H1 (cell line): ENCODE data around the gene CELF1. TPM values are rescaled to one million over a fixed set of nuclear protein-coding genes. Genes with fewer than 3 reads are reported as not detected.

Experiments
- CTCF ChIA-PET: fragments of 300-600 bp; sonication (Branson Sonifier 250); formaldehyde crosslinking; loops from one replicate; lab custom pipeline; 2021; ENCODE audit not compliant: partially characterized antibody; lab: Charles Lee
- POLR2A ChIA-PET: fragments of 300-600 bp; sonication (Branson Sonifier 250); formaldehyde crosslinking; loops from one replicate; lab custom pipeline; 2021; ENCODE audit warnings: inconsistent platforms; ENCODE audit not compliant: partially characterized antibody; lab: Charles Lee
- DNase-seq, 2 experiments: peaks; one replicate each; pipeline versions ENCODE4 v3.0.0 to v3.0.0-alpha.2; 2010 to 2022; ENCODE audit warnings: low spot score in 2 of 2, low read depth in 1 of 2, mixed read lengths in 1 of 2
- FAIRE-seq: peaks from 2 replicates; lab custom pipeline; 2011; peaks lifted over from hg19 to GRCh38; lab: Jason Lieb, UNC
- H2AFZ ChIP-seq: 2 replicates; pipeline ENCODE4 v1.8.1; 2012; ENCODE audit warnings: low read length, inconsistent platforms
- H2AK5ac ChIP-seq: 2 replicates; pipeline ENCODE4 v1.6.1; 2013; ENCODE audit warnings: low read depth, low read length
- H2BK120ac ChIP-seq: replicated peaks from 2 replicates; pipeline ENCODE3; 2013; ENCODE audit warnings: low read depth, low read length, inconsistent platforms
- H2BK12ac ChIP-seq: 2 replicates; pipeline ENCODE4 v1.6.1; 2013; ENCODE audit warnings: low read depth, low read length
- H2BK15ac ChIP-seq: 2 replicates; pipeline ENCODE4 v1.6.1; 2013; ENCODE audit warnings: low read length
- H2BK20ac ChIP-seq: 2 replicates; pipeline ENCODE4 v1.6.1; 2013; ENCODE audit warnings: low read length
- H2BK5ac ChIP-seq: 2 replicates; pipeline ENCODE4 v1.6.1; 2013; ENCODE audit warnings: low read depth, low read length
- H3K14ac ChIP-seq: 2 replicates; pipeline ENCODE4 v1.6.1; 2013; ENCODE audit warnings: inconsistent platforms; ENCODE audit not compliant: insufficient read length
- H3K18ac ChIP-seq: 2 replicates; pipeline ENCODE4 v1.6.1; 2013; ENCODE audit warnings: low read length; ENCODE audit errors: extremely low read depth
- H3K23ac ChIP-seq: 2 replicates; pipeline ENCODE4 v1.6.1; 2013; ENCODE audit warnings: inconsistent platforms; ENCODE audit not compliant: insufficient read length
- H3K23me2 ChIP-seq: 2 replicates; pipeline ENCODE4 v1.6.1; 2013; ENCODE audit warnings: low read depth, low read length
- H3K27ac ChIP-seq: 2 replicates; pipeline ENCODE4 v1.6.1; 2011; ENCODE audit warnings: low read depth, low read length, inconsistent platforms
- H3K27me3 ChIP-seq, 4 experiments: replicated peaks in 1 of 4; 1 replicate in 1 of 4; 2 replicates in 3 of 4; pipeline versions ENCODE4 v1.6.1 to v1.8.1; 2011 to 2013; ENCODE audit warnings: low read length in 3 of 4, mild to moderate bottlenecking in 3 of 4, inconsistent platforms in 2 of 4, mixed read lengths in 2 of 4, moderate library complexity in 1 of 4; ENCODE audit not compliant: control insufficient read depth in 3 of 4, insufficient read depth in 3 of 4; ENCODE audit errors: extremely low read depth in 1 of 4
- H3K36me3 ChIP-seq, 4 experiments: 2 replicates each; pipeline versions ENCODE4 v1.6.1 to v1.8.1; 2011 to 2013; ENCODE audit warnings: mild to moderate bottlenecking in 4 of 4, low read length in 3 of 4, moderate library complexity in 2 of 4, control low read depth in 1 of 4, inconsistent platforms in 1 of 4; ENCODE audit not compliant: insufficient read depth in 4 of 4, control insufficient read depth in 2 of 4
- H3K4ac ChIP-seq: replicated peaks from 2 replicates; pipeline ENCODE3; 2013; ENCODE audit warnings: low read length, low read depth, mixed read lengths, inconsistent platforms; ENCODE audit not compliant: insufficient read length
- H3K4me1 ChIP-seq, 4 experiments: replicated peaks in 1 of 4; 1 replicate in 1 of 4; 2 replicates in 3 of 4; pipeline versions ENCODE4 v1.6.1 to v1.8.1; 2011 to 2013; ENCODE audit warnings: low read length in 3 of 4, inconsistent platforms in 2 of 4, mixed read lengths in 1 of 4; ENCODE audit not compliant: insufficient read depth in 4 of 4, control insufficient read depth in 3 of 4
- H3K4me2 ChIP-seq, 2 experiments: 2 replicates each; pipeline versions ENCODE4 v1.6.1 to v1.8.1; 2011 to 2013; ENCODE audit warnings: low read depth in 2 of 2, low read length in 2 of 2, control low read depth in 1 of 2, inconsistent platforms in 1 of 2, mild to moderate bottlenecking in 1 of 2; ENCODE audit not compliant: insufficient read depth in 1 of 2
- H3K4me3 ChIP-seq, 4 experiments: fragments of 200-600, 300-600 bp in 1 of 4; sonication (generic), shearing (Covaris generic), sonication (Bioruptor Twin) in 1 of 4; 2 replicates each; pipeline versions ENCODE4 v1.5.1 to v1.8.1; 2011 to 2016; ENCODE audit warnings: low read length in 4 of 4, low read depth in 3 of 4, control low read depth in 2 of 4, inconsistent platforms in 2 of 4, mild to moderate bottlenecking in 2 of 4, mixed read lengths in 1 of 4, moderate library complexity in 1 of 4; ENCODE audit not compliant: insufficient read depth in 2 of 4; ENCODE audit errors: extremely low read depth in 1 of 4
- H3K56ac ChIP-seq: replicated peaks from 2 replicates; pipeline ENCODE3; 2013; ENCODE audit warnings: low read depth, mild to moderate bottlenecking, mixed read lengths, low read length, inconsistent platforms; ENCODE audit not compliant: insufficient read length
- H3K79me1 ChIP-seq: 2 replicates; pipeline ENCODE4 v1.6.1; 2013; ENCODE audit warnings: low read depth, low read length, control low read depth
- H3K79me2 ChIP-seq, 2 experiments: 2 replicates each; pipeline versions ENCODE4 v1.6.1 to v1.8.1; 2012 to 2013; ENCODE audit warnings: low read length in 2 of 2, mild to moderate bottlenecking in 2 of 2, inconsistent platforms in 1 of 2; ENCODE audit not compliant: insufficient read depth in 2 of 2, control insufficient read depth in 1 of 2
- H3K9ac ChIP-seq, 4 experiments: replicated peaks in 1 of 4; 1 replicate in 1 of 4; 2 replicates in 3 of 4; pipeline versions ENCODE4 v1.6.1 to v1.8.1; 2011 to 2013; ENCODE audit warnings: low read depth in 3 of 4, low read length in 3 of 4, control low read depth in 2 of 4, mild to moderate bottlenecking in 2 of 4, moderate library complexity in 2 of 4, inconsistent platforms in 1 of 4; ENCODE audit errors: extremely low read depth in 1 of 4
- H3K9me3 ChIP-seq, 2 experiments: 2 replicates each; pipeline versions ENCODE4 v1.6.1 to v1.8.1; 2012 to 2013; ENCODE audit warnings: mild to moderate bottlenecking in 2 of 2, moderate library complexity in 2 of 2, control low read depth in 1 of 2, inconsistent platforms in 1 of 2, low read depth in 1 of 2, low read length in 1 of 2, mixed read lengths in 1 of 2; ENCODE audit not compliant: insufficient read depth in 2 of 2
- H4K20me1 ChIP-seq, 2 experiments: replicated peaks in 1 of 2; 2 replicates each; pipeline versions ENCODE3 to v1.8.1; 2011 to 2013; ENCODE audit warnings: inconsistent platforms in 2 of 2, low read length in 2 of 2, mild to moderate bottlenecking in 1 of 2; ENCODE audit not compliant: insufficient read depth in 2 of 2, control insufficient read depth in 1 of 2
- H4K5ac ChIP-seq: 2 replicates; pipeline ENCODE4 v1.6.1; 2013; ENCODE audit warnings: low read length, low read depth, mixed read lengths, inconsistent platforms; ENCODE audit not compliant: insufficient read length
- H4K8ac ChIP-seq: 2 replicates; pipeline ENCODE4 v1.8.0; 2013; ENCODE audit warnings: mild to moderate bottlenecking, moderate library complexity, low read length, inconsistent platforms; ENCODE audit not compliant: insufficient read depth; ENCODE audit errors: extremely low read depth
- H4K91ac ChIP-seq: replicated peaks from 2 replicates; pipeline ENCODE3; 2013; ENCODE audit warnings: low read length, mixed read lengths, inconsistent platforms; ENCODE audit not compliant: insufficient read length
- BCL11A ChIP-seq, 2 experiments: IDR thresholded peaks; one replicate each; pipeline ENCODE4 v1.6.1; 2011; ENCODE audit warnings: low read depth in 2 of 2, low read length in 2 of 2, mild to moderate bottlenecking in 2 of 2
- GTF2F1 ChIP-seq: IDR thresholded peaks from 2 replicates; pipeline ENCODE4 v1.6.1; 2012; ENCODE audit warnings: low read depth, low read length, improper control_type of control experiment, borderline replicate concordance
- JUN ChIP-seq: IDR thresholded peaks from 2 replicates; pipeline ENCODE4 v1.6.1; 2011; ENCODE audit warnings: low read depth, mild to moderate bottlenecking, improper control_type of control experiment, low read length
- NRF1 ChIP-seq: IDR thresholded peaks from 2 replicates; pipeline ENCODE4 v1.6.1; 2011; ENCODE audit warnings: mild to moderate bottlenecking, low read depth, low read length, improper control_type of control experiment
- POU5F1 ChIP-seq: IDR thresholded peaks from 2 replicates; pipeline ENCODE4 v1.6.1; 2011; ENCODE audit warnings: low read depth, mild to moderate bottlenecking, low read length, moderate library complexity
- RFX5 ChIP-seq: IDR thresholded peaks from 2 replicates; pipeline ENCODE4 v1.6.1; 2011; ENCODE audit warnings: low read depth, low read length, improper control_type of control experiment, borderline replicate concordance
- SAP30 ChIP-seq: fragments of 300-600 bp; sonication (generic); IDR thresholded peaks from 2 replicates; pipeline ENCODE4 v1.7.1; 2012; ENCODE audit warnings: low read length, moderate library complexity, mild to moderate bottlenecking, inconsistent platforms; ENCODE audit not compliant: insufficient read depth, insufficient replicate concordance
- SP2 ChIP-seq: IDR thresholded peaks from 2 replicates; pipeline ENCODE4 v1.6.1; 2012; ENCODE audit warnings: mild to moderate bottlenecking, low read length, inconsistent platforms
- SP4 ChIP-seq: IDR thresholded peaks from 2 replicates; pipeline ENCODE4 v1.6.1; 2012; ENCODE audit warnings: low read length, inconsistent platforms
- WGBS, 2 experiments: shearing (Covaris generic) in 1 of 2; methylation state at CpG; one replicate each; pipeline versions ENCODE4 v1.1.6 to v1.1.7; 2013 to 2015; ENCODE audit warnings: low lambda C conversion rate in 2 of 2, mixed read lengths in 2 of 2, inconsistent platforms in 1 of 2, low coverage in 1 of 2, missing lambda C conversion rate in 1 of 2; ENCODE audit not compliant: insufficient replicate concordance in 2 of 2, insufficient coverage in 1 of 2, insufficient read length in 1 of 2; ENCODE audit errors: extremely low coverage in 1 of 2, missing lambda C conversion rate in 1 of 2; 5-methylcytosine and 5-hydroxymethylcytosine counted together
- polyA plus RNA-seq, 7 experiments: library from polyadenylated mRNA; depleted of rRNA in 3 of 7; stranded (reverse) in 5 of 7; unstranded in 2 of 7; fragments of >200 nt in 5 of 7; fragments of 200-250 nt in 2 of 7; gene quantifications; 1 replicate in 5 of 7; 2 replicates in 1 of 7; 4 replicates in 1 of 7; pipeline versions ENCODE4 v1.2.1 to v1.2.3, GENCODE V29; 2011 to 2013; ENCODE audit warnings: missing spikeins in 2 of 7, mixed read lengths in 2 of 7
- total RNA-seq: library from RNA; stranded (reverse); fragmentation: NEBNext Ultra II Directional; extraction: Animal tissue kit (Norgen Biotek cat#: 25700); gene quantifications from 2 replicates; pipeline ENCODE4 v1.2.1, GENCODE V29; 2021
- TF ChIP-seq, protein P1 (sequence below), 3 experiments: IDR thresholded peaks; 1 replicate in 2 of 3; 2 replicates in 1 of 3; pipeline versions ENCODE4 v1.5.1 to v1.6.1; 2011; ENCODE audit warnings: low read length in 3 of 3, mild to moderate bottlenecking in 3 of 3, inconsistent platforms in 2 of 3, low read depth in 1 of 3, moderate library complexity in 1 of 3; ENCODE audit not compliant: insufficient read depth in 1 of 3; ENCODE audit errors: control extremely low read depth in 1 of 3

The CELF1 gene
- total and polyA plus RNA-seq, 2 of the 8 experiments (the other 6 are each of a cell fraction or from before 2014, with no cell fraction given): 131 to 197 TPM

DNA sequence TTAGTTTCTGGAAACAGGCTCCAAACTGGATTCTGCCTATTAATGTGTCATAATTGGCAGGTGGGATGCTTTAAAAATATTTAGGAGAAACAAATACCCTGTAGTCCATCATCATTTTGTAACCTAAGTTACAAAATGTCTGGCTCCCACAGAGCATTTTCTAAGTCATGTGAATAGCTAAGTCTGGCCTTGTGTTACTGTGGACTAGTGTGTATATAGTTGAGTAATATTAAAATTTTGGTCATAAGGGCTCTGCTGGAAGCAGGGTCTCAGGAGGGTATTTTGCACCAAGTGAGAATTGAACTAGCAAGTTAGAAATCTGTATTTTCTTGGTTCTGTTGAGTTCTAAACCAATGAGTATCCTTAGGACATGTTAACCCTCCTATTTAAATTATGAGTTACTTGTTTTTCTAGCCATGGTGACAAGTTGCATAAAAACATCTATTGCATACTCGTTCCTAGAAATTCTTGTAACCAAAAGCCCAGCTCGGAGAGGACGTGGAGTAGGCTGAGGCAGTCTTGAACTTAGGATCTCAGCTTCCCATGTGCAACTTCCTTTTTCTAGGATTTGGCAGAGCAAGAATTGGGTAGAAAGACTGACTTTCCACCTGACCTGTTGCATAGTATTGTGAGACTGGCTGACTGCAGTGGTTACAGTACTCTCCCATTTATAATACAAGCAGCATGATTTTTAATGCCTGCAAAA lies 17.9 kb upstream of the CELF1 start:
- Histone ChIP-seq H3K79me1 (peaks cover 8% of the 10 kb centered on the region; the same call in 1 of the 2 replicates), H4K20me1 (peaks cover 0 to 8% of the 10 kb centered on the region in 2 experiments), H3K4ac (no peak overlapping the region), H2BK15ac (no peak overlapping the region), H4K5ac (no peak overlapping the region), H3K9ac (no peak overlapping the region), H3K27ac (no peak overlapping the region), H3K4me1 (no peaks in the 10 kb centered on the region), H4K8ac (no peak overlapping the region), H3K18ac (no peak overlapping the region), H3K27me3 (no peaks in the 10 kb centered on the region), H3K23me2 (no peaks in the 10 kb centered on the region), H2AFZ (no peak overlapping the region), H2AK5ac (no peak overlapping the region), H3K23ac (no peak overlapping the region), H3K4me3 (no peak overlapping the region), H3K4me2 (no peak overlapping the region), H3K79me2 (peaks cover 0 to 13% of the 10 kb centered on the region in 2 experiments; a peak in 2 of 4 replicates), H3K56ac (no peak overlapping the region), H3K36me3 (peaks cover 11 to 38% (median 23%) of the 10 kb centered on the region in 4 experiments), H2BK5ac (no peak overlapping the region), H2BK12ac (no peak overlapping the region), H2BK120ac (no peak overlapping the region), H3K14ac (no peak overlapping the region), H3K9me3 (no peaks in the 10 kb centered on the region), H2BK20ac (no peak overlapping the region), H4K91ac (no peak overlapping the region)
- no peak for FAIRE-seq
- 98% methylated on average over 3 of the region's 3 CpGs; no CpG with 5 or more reads in 1 of the 2 experiments for WGBS, 2 experiments
- ChIA-PET CTCF (interaction anchor here (0.6 to 2.0 kb wide), 2 partner anchors 10 to 47 kb away, joined by 3 to 5 read pairs; no protein-coding TSS in a partner anchor), POLR2A (interaction anchor here (0.6 to 6.6 kb wide), 9 partner anchors 7 to 183 kb away, joined by 3 to 83 read pairs (median 3); partner anchors contain the start of genes CELF1, KBTBD4 and NDUFS3)
- no peak for DNase-seq
- TF ChIP-seq JUN (no peak), SAP30 (no peak), NRF1 (no peak), POU5F1 (no peak), GTF2F1 (no peak), SP2 (no peak), SP4 (no peak), RFX5 (no peak), BCL11A (IDR thresholded peaks at IDR 0.05; ENCODE audit: low read depth in 2 of 2, low read length in 2 of 2) (no peak)
- TF ChIP-seq, protein P1, sequence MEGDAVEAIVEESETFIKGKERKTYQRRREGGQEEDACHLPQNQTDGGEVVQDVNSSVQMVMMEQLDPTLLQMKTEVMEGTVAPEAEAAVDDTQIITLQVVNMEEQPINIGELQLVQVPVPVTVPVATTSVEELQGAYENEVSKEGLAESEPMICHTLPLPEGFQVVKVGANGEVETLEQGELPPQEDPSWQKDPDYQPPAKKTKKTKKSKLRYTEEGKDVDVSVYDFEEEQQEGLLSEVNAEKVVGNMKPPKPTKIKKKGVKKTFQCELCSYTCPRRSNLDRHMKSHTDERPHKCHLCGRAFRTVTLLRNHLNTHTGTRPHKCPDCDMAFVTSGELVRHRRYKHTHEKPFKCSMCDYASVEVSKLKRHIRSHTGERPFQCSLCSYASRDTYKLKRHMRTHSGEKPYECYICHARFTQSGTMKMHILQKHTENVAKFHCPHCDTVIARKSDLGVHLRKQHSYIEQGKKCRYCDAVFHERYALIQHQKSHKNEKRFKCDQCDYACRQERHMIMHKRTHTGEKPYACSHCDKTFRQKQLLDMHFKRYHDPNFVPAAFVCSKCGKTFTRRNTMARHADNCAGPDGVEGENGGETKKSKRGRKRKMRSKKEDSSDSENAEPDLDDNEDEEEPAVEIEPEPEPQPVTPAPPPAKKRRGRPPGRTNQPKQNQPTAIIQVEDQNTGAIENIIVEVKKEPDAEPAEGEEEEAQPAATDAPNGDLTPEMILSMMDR (IDR thresholded peaks at IDR 0.05; ENCODE audit: control extremely low read depth in 1 of 3, insufficient read depth in 1 of 3, low read depth in 1 of 3, low read length in 3 of 3): no peak
